Osteocyte (in vitro differentiated cells): Measurements from ENCODE around the gene DLG2. TPM values are rescaled to one million over a fixed set of nuclear protein-coding genes. Genes with fewer than 3 reads are reported as not detected.

Experiments used
- DNase-seq: peaks from one replicate; pipeline ENCODE4 v3.0.0; 2021; ENCODE audit warnings: mixed read lengths; ENCODE audit not compliant: unreplicated experiment; ENCODE audit errors: extremely low spot score
- H3K27ac Mint-ChIP-seq: one replicate; pipeline ENCODE4 v1.8.0; 2021; ENCODE audit warnings: mild to moderate bottlenecking, mixed read lengths; ENCODE audit not compliant: unreplicated experiment
- H3K27me3 Mint-ChIP-seq: one replicate; pipeline ENCODE4 v1.8.0; 2021; ENCODE audit warnings: mixed read lengths; ENCODE audit not compliant: unreplicated experiment
- H3K36me3 Mint-ChIP-seq: one replicate; pipeline ENCODE4 v1.8.0; 2021; ENCODE audit warnings: mixed read lengths; ENCODE audit not compliant: unreplicated experiment
- H3K4me1 Mint-ChIP-seq: one replicate; pipeline ENCODE4 v1.8.0; 2021; ENCODE audit warnings: mixed read lengths; ENCODE audit not compliant: unreplicated experiment
- H3K4me3 Mint-ChIP-seq: one replicate; pipeline ENCODE4 v1.8.0; 2021; ENCODE audit warnings: mild to moderate bottlenecking, moderate library complexity, mixed read lengths; ENCODE audit not compliant: unreplicated experiment
- H3K9me3 Mint-ChIP-seq: one replicate; pipeline ENCODE4 v1.8.0; 2021; ENCODE audit warnings: mixed read lengths; ENCODE audit not compliant: unreplicated experiment
- CTCF ChIP-seq: fragments of 200-600 bp; sonication (generic); IDR thresholded peaks from 2 replicates; pipeline ENCODE4 v1.5.0; 2021; ENCODE audit warnings: antibody characterized with exemption, mild to moderate bottlenecking, moderate library complexity
- total RNA-seq: library from RNA; stranded (reverse); gene quantifications from 2 replicates; pipeline ENCODE4 v1.2.1, GENCODE V29; 2021

Gene DLG2
- total RNA-seq, 1 donor from 2014 or later = 2.1 TPM

DNA sequence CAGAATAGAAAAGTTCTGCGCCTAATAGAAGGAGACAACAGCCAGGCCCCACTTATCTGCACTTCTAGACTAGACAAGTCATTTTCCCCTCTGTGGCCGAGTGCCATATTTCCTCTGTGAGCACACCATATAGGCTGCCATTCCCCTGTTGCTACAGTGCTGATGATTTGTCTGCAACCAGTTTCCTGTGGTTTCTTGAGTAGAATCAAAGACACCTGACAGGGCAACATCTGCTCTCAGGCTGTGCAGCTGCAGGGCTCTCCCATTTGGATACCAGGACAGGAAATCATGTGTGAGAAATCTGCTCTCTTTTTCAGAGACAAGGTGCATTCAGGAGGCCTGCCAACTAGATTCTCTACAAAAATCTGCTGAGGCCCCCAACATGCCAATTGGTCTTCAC, 879.3 kb downstream of the DLG2 start:
- Mint-ChIP-seq H3K4me1 (no peaks in the 10 kb centered on the region), H3K27ac (no peak overlapping the region), H3K9me3 (peaks cover 1% of the 10 kb centered on the region), H3K27me3 (no peaks in the 10 kb centered on the region), H3K4me3 (no peak overlapping the region), H3K36me3 (no peaks in the 10 kb centered on the region)
- DNase-seq = no peak
- TF ChIP-seq CTCF = no peak

GRCh38 chr11:84740050-84740449, 887.1 kb downstream of the DLG2 start:
- no peaks in the 10 kb centered on the region for H3K4me1 Mint-ChIP-seq
- TF ChIP-seq CTCF = no peak
- no peaks in the 10 kb centered on the region for H3K27me3 Mint-ChIP-seq
- no peak overlapping the region for H3K27ac Mint-ChIP-seq
- H3K4me3 Mint-ChIP-seq = no peak overlapping the region
- DNase-seq = no peak
- no peaks in the 10 kb centered on the region for H3K36me3 Mint-ChIP-seq
- H3K9me3 Mint-ChIP-seq = no peaks in the 10 kb centered on the region

GRCh38 chr11:84724256-84724655, 902.9 kb downstream of the DLG2 start:
- no peaks in the 10 kb centered on the region for H3K36me3 Mint-ChIP-seq
- no peak overlapping the region for H3K4me3 Mint-ChIP-seq
- peaks cover 28% of the 10 kb centered on the region for H3K27me3 Mint-ChIP-seq
- no peak for TF ChIP-seq CTCF
- peaks cover 8% of the 10 kb centered on the region for H3K4me1 Mint-ChIP-seq
- no peaks in the 10 kb centered on the region for H3K9me3 Mint-ChIP-seq
- no peak for DNase-seq
- no peak overlapping the region for H3K27ac Mint-ChIP-seq

GRCh38 chr11:84722583-84723108, 904.5 kb downstream of the DLG2 start:
- H3K4me3 Mint-ChIP-seq = no peak overlapping the region
- no peak for TF ChIP-seq CTCF
- H3K27me3 Mint-ChIP-seq = peaks cover 33% of the 10 kb centered on the region
- no peak for DNase-seq
- no peaks in the 10 kb centered on the region for H3K9me3 Mint-ChIP-seq
- peaks cover 8% of the 10 kb centered on the region for H3K4me1 Mint-ChIP-seq
- no peaks in the 10 kb centered on the region for H3K36me3 Mint-ChIP-seq
- no peak overlapping the region for H3K27ac Mint-ChIP-seq

GRCh38 chr11:84721561-84721961, 905.6 kb downstream of the DLG2 start:
- Mint-ChIP-seq H3K4me1 (peaks cover 8% of the 10 kb centered on the region), H3K27ac (no peak overlapping the region), H3K4me3 (no peak overlapping the region)

More at GRCh38 chr11:84721561-84721961, 905.6 kb downstream of the DLG2 start:
- no peak for DNase-seq
- Mint-ChIP-seq H3K27me3 (peaks cover 33% of the 10 kb centered on the region), H3K36me3 (no peaks in the 10 kb centered on the region), H3K9me3 (no peaks in the 10 kb centered on the region)
- TF ChIP-seq CTCF = no peak
